CD14-positive monocyte (primary cell): ENCODE measurements around the gene DLGAP1. TPM values are rescaled to one million over a fixed set of nuclear protein-coding genes. Genes with fewer than 3 reads are reported as not detected.

Experiments
- DNase-seq, 3 donors: peaks; one replicate each; pipeline ENCODE4 v3.0.0-alpha.2; 2011 to 2022
- H2AFZ ChIP-seq: 2 replicates; pipeline ENCODE4 v1.6.0; 2012; ENCODE audit warnings: mild to moderate bottlenecking, low read depth, low read length, inconsistent platforms; ENCODE audit not compliant: insufficient read depth, poor library complexity, severe bottlenecking
- H3K27ac ChIP-seq, 2 donors: 1 replicate in 1 of 2; 2 replicates in 1 of 2; pipeline ENCODE4 v1.5.1; 2012 to 2013; ENCODE audit warnings: low read length in 2 of 2, control low read depth in 1 of 2, inconsistent platforms in 1 of 2, low read depth in 1 of 2, mild to moderate bottlenecking in 1 of 2
- H3K27me3 ChIP-seq, 2 donors: one replicate each; pipeline versions ENCODE4 v1.6.0 to v1.6.1; 2011 to 2013; ENCODE audit warnings: low read length in 2 of 2; ENCODE audit not compliant: control insufficient read depth in 2 of 2, insufficient read depth in 2 of 2
- H3K36me3 ChIP-seq, 2 donors: replicated peaks in 1 of 2; 1 replicate in 1 of 2; 2 replicates in 1 of 2; pipeline versions ENCODE4 v1.5.1 to v1.6.1; 2012 to 2013; ENCODE audit warnings: low read length in 2 of 2, control low read depth in 1 of 2, inconsistent platforms in 1 of 2, mild to moderate bottlenecking in 1 of 2; ENCODE audit not compliant: insufficient read depth in 2 of 2, control insufficient read depth in 1 of 2
- H3K4me1 ChIP-seq, 2 donors: 1 replicate in 1 of 2; 2 replicates in 1 of 2; pipeline versions ENCODE4 v1.5.1 to v1.6.1; 2012 to 2013; ENCODE audit warnings: low read length in 2 of 2, control low read depth in 1 of 2, inconsistent platforms in 1 of 2, mild to moderate bottlenecking in 1 of 2, moderate library complexity in 1 of 2; ENCODE audit not compliant: insufficient read depth in 2 of 2, control insufficient read depth in 1 of 2
- H3K4me2 ChIP-seq: replicated peaks from 2 replicates; pipeline ENCODE3; 2012; ENCODE audit warnings: low read length, moderate library complexity, mild to moderate bottlenecking; ENCODE audit not compliant: poor library complexity, severe bottlenecking; ENCODE audit errors: extremely low read depth
- H3K4me3 ChIP-seq, 3 experiments: fragments of 200-600 bp in 1 of 3; sonication (generic) in 1 of 3; replicated peaks in 1 of 3; 1 replicate in 2 of 3; 2 replicates in 1 of 3; pipeline ENCODE4 v1.5.1; 2011 to 2013; ENCODE audit warnings: low read length in 3 of 3, mild to moderate bottlenecking in 3 of 3, control low read depth in 2 of 3, low read depth in 2 of 3, inconsistent platforms in 1 of 3, moderate library complexity in 1 of 3
- H3K79me2 ChIP-seq: 2 replicates; pipeline ENCODE4 v1.6.0; 2012; ENCODE audit warnings: mild to moderate bottlenecking, control low read depth, inconsistent platforms, low read length, moderate library complexity; ENCODE audit not compliant: insufficient read depth
- H3K9ac ChIP-seq: 2 replicates; pipeline ENCODE4 v1.6.0; 2017; ENCODE audit warnings: low read length, mild to moderate bottlenecking; ENCODE audit not compliant: insufficient read depth, poor library complexity, severe bottlenecking
- H3K9me3 ChIP-seq, 2 donors: replicated peaks in 1 of 2; 1 replicate in 1 of 2; 2 replicates in 1 of 2; pipeline versions ENCODE4 v1.5.1 to v1.6.1; 2012 to 2013; ENCODE audit warnings: low read length in 2 of 2, control low read depth in 1 of 2; ENCODE audit not compliant: control insufficient read depth in 1 of 2, insufficient read depth in 1 of 2
- H4K20me1 ChIP-seq: 2 replicates; pipeline ENCODE4 v1.6.0; 2012; ENCODE audit warnings: mild to moderate bottlenecking, low read length, control low read depth, moderate library complexity; ENCODE audit not compliant: insufficient read depth
- H3K27ac Mint-ChIP-seq, 7 donors: one replicate each; pipeline ENCODE4 v1.8.0; 2020; ENCODE audit warnings: mild to moderate bottlenecking in 7 of 7, mixed read lengths in 7 of 7, moderate library complexity in 6 of 7, inconsistent platforms in 2 of 7
- H3K27me3 Mint-ChIP-seq, 3 donors: one replicate each; pipeline ENCODE4 v1.8.0; 2021 to 2022; ENCODE audit warnings: low read depth in 3 of 3, mild to moderate bottlenecking in 3 of 3, mixed read lengths in 3 of 3, moderate library complexity in 3 of 3, inconsistent platforms in 1 of 3
- H3K36me3 Mint-ChIP-seq, 2 donors: one replicate each; pipeline ENCODE4 v1.8.0; 2020; ENCODE audit warnings: mixed read lengths in 2 of 2, inconsistent platforms in 1 of 2, mild to moderate bottlenecking in 1 of 2
- H3K4me1 Mint-ChIP-seq: one replicate; pipeline ENCODE4 v1.8.0; 2020; ENCODE audit warnings: mild to moderate bottlenecking, mixed read lengths
- H3K4me3 Mint-ChIP-seq, 2 donors: one replicate each; pipeline ENCODE4 v1.8.0; 2020; ENCODE audit warnings: mild to moderate bottlenecking in 2 of 2, mixed read lengths in 2 of 2, moderate library complexity in 1 of 2
- H3K9me3 Mint-ChIP-seq, 7 donors: one replicate each; pipeline ENCODE4 v1.8.0; 2020 to 2022; ENCODE audit warnings: mixed read lengths in 7 of 7, mild to moderate bottlenecking in 6 of 7, moderate library complexity in 6 of 7, inconsistent platforms in 2 of 7
- WGBS: methylation state at CpG from one replicate; pipeline ENCODE4 v1.1.5; 2013; ENCODE audit warnings: missing lambda C conversion rate; ENCODE audit not compliant: insufficient coverage; 5-methylcytosine and 5-hydroxymethylcytosine counted together
- intact Hi-C, 2 donors: fragments of 100-400 bp; cut with micrococcal nuclease; formaldehyde crosslinking; loops; one replicate each; pipeline versions ENCODE4 v1.15.0 to v1.15.1; 2023
- polyA plus RNA-seq, 3 donors: library from polyadenylated mRNA; depleted of rRNA in 1 of 3; unstranded in 2 of 3; stranded (reverse) in 1 of 3; fragments of 300-500 nt in 2 of 3; fragments of >200 nt in 1 of 3; fragmentation: Illumina TruSeq in 2 of 3; gene quantifications; 1 replicate in 2 of 3; 2 replicates in 1 of 3; pipeline ENCODE4 v1.2.3, GENCODE V29; 2012 to 2021
- TF ChIP-seq, protein P1 (sequence below): fragments of 200-600 bp; IDR thresholded peaks from one replicate; pipeline ENCODE4 v1.8.0; 2022; ENCODE audit warnings: antibody characterized with exemption, mild to moderate bottlenecking

Gene DLGAP1
- polyA plus RNA-seq, 3 donors, result 0.09 to 0.42 TPM; not detected in 1

DNA sequence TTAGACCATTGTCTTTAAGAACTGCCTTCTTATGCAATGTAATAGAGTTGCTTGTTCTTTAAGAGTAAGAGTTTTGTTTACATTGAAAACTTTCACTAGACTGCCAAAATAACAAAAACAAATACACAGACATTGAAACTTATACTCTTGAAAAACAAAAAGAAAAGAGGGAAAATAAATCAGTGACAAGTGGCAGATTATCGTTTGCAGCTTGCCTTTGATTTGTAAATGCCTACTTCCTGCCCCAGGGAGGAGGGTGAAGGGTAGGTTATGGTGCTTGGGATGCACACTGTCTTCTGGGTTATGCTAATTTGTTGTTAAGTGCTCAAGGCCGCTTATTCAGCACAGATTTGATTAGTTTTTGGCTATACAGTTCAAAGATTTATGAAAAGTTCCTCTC is 806.5 kb downstream of the DLGAP1 start:
- H3K4me3 ChIP-seq, result no peak overlapping the region
- no peak for DNase-seq
- no peak overlapping the region for H3K27ac ChIP-seq
- TF ChIP-seq, protein P1, sequence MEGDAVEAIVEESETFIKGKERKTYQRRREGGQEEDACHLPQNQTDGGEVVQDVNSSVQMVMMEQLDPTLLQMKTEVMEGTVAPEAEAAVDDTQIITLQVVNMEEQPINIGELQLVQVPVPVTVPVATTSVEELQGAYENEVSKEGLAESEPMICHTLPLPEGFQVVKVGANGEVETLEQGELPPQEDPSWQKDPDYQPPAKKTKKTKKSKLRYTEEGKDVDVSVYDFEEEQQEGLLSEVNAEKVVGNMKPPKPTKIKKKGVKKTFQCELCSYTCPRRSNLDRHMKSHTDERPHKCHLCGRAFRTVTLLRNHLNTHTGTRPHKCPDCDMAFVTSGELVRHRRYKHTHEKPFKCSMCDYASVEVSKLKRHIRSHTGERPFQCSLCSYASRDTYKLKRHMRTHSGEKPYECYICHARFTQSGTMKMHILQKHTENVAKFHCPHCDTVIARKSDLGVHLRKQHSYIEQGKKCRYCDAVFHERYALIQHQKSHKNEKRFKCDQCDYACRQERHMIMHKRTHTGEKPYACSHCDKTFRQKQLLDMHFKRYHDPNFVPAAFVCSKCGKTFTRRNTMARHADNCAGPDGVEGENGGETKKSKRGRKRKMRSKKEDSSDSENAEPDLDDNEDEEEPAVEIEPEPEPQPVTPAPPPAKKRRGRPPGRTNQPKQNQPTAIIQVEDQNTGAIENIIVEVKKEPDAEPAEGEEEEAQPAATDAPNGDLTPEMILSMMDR, result no peak
- Mint-ChIP-seq H3K27me3 (peaks cover 0 to 2% (median 1%) of the 10 kb centered on the region in 3 donors), H3K9me3 (no peaks in the 10 kb centered on the region), H3K27ac (no peak overlapping the region), H3K4me1 (peaks cover 13% of the 10 kb centered on the region), H3K36me3 (no peaks in the 10 kb centered on the region), H3K4me3 (no peak overlapping the region)
- no peaks in the 10 kb centered on the region for H3K9me3 ChIP-seq
- H3K4me2 ChIP-seq, result no peak overlapping the region
- H3K4me1 ChIP-seq, result peaks cover 10 to 13% of the 10 kb centered on the region in 2 donors
- H4K20me1 ChIP-seq, result no peaks in the 10 kb centered on the region
- H3K36me3 ChIP-seq, result no peaks in the 10 kb centered on the region
- no peaks in the 10 kb centered on the region for H3K79me2 ChIP-seq
- H3K9ac ChIP-seq, result no peak overlapping the region
- WGBS, result 80% methylated on average over 1 of the region's 2 CpGs
- no peak overlapping the region for H2AFZ ChIP-seq
- intact Hi-C loops, result no loop called here
- H3K27me3 ChIP-seq, result no peaks in the 10 kb centered on the region

DNA sequence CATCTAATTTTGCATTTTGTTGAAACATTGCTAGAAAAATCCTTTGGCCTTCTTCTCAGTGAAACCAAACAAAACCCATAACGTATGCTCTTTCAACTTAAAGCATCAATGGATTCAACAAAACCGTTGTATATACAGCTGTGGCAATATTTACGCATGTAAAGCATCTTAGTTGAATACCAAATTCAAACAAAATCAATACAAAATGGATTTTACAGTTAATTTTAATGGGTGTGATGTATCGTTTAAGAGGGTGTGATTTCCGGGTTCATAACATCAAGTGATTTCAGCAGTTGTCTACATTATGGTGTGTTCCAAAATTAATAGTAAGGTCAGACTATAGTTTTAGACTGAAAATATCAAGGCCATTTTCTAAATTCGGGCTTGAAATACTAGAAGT is 806.9 kb downstream of the DLGAP1 start:
- Histone ChIP-seq H3K9me3 (no peaks in the 10 kb centered on the region), H3K79me2 (no peaks in the 10 kb centered on the region), H3K36me3 (no peaks in the 10 kb centered on the region), H4K20me1 (no peaks in the 10 kb centered on the region), H3K4me1 (peaks cover 8 to 10% of the 10 kb centered on the region in 2 donors), H3K4me2 (no peak overlapping the region), H3K4me3 (no peak overlapping the region), H3K9ac (no peak overlapping the region), H3K27me3 (no peaks in the 10 kb centered on the region), H2AFZ (no peak overlapping the region), H3K27ac (no peak overlapping the region)
- TF ChIP-seq, protein P1, result no peak
- peaks cover 0 to 2% (median 1%) of the 10 kb centered on the region in 3 donors for H3K27me3 Mint-ChIP-seq
- H3K27ac Mint-ChIP-seq, result no peak overlapping the region
- no peak for DNase-seq
- H3K9me3 Mint-ChIP-seq, result no peaks in the 10 kb centered on the region
- H3K4me1 Mint-ChIP-seq, result peaks cover 11% of the 10 kb centered on the region
- WGBS, result no CpG with 5 or more reads among the region's 6 CpGs
- intact Hi-C loops, result no loop called here
- no peak overlapping the region for H3K4me3 Mint-ChIP-seq
- no peaks in the 10 kb centered on the region for H3K36me3 Mint-ChIP-seq
